K562 (cell line): Measurements from ENCODE around the gene ATF6B. TPM values are rescaled to one million over a fixed set of nuclear protein-coding genes. Genes with fewer than 3 reads are reported as not detected.
A peak's percentile ranks its signal among the peaks of the same experiment; 100 is the strongest.

ENCODE experiments used
- ARID1B ChIP-seq: fragments of 450-650 bp; IDR thresholded peaks from 2 replicates; pipeline ENCODE4 v1.6.1; 2016; ENCODE audit warnings: antibody characterized with exemption, mild to moderate bottlenecking, inconsistent platforms
- ATF6 ChIP-seq: sonication (generic); formaldehyde crosslinking; IDR thresholded peaks from 2 replicates; pipeline ENCODE4 v1.4.0; 2020; ENCODE audit warnings: mild to moderate bottlenecking, missing genetic modification reagents
- HBP1 ChIP-seq: fragments of 450-650 bp; formaldehyde crosslinking; IDR thresholded peaks from 2 replicates; pipeline ENCODE4 v1.4.0; 2022; ENCODE audit warnings: missing genetic modification characterization
- HCFC1 ChIP-seq: IDR thresholded peaks from 2 replicates; pipeline ENCODE4 v1.6.1; 2012; ENCODE audit warnings: low read depth, low read length, improper control_type of control experiment
- MIER1 ChIP-seq: fragments of 450-650 bp; IDR thresholded peaks from 2 replicates; pipeline ENCODE4 v1.6.1; 2016; ENCODE audit warnings: antibody characterized with exemption, mild to moderate bottlenecking, low read depth
- NBN ChIP-seq: fragments of 450-650 bp; IDR thresholded peaks from 2 replicates; pipeline ENCODE4 v1.6.1; 2016; ENCODE audit warnings: low read depth, mild to moderate bottlenecking
- NR2F6 ChIP-seq: fragments of 450-650 bp; formaldehyde crosslinking; IDR thresholded peaks from 2 replicates; pipeline ENCODE4 v1.4.0; 2020; ENCODE audit warnings: mild to moderate bottlenecking
- REST ChIP-seq, 2 experiments: fragments of 450-650 bp; formaldehyde crosslinking in 1 of 2; IDR thresholded peaks; 2 replicates each; pipeline versions ENCODE4 v1.4.0 to v1.6.1; 2014 to 2020; ENCODE audit warnings: mild to moderate bottlenecking in 2 of 2, borderline replicate concordance in 1 of 2, low read depth in 1 of 2
- ZBTB33 ChIP-seq: sonication (generic); formaldehyde crosslinking; IDR thresholded peaks from 2 replicates; pipeline ENCODE4 v1.8.1; 2023; ENCODE audit warnings: mild to moderate bottlenecking, missing genetic modification reagents
- ZNF395 ChIP-seq: fragments of 200-800 bp; sonication (Bioruptor generic); IDR thresholded peaks from 2 replicates; pipeline ENCODE4 v1.6.1; 2017; ENCODE audit warnings: missing genetic modification characterization, missing compliant biosample characterization
- polyA plus RNA-seq, 8 experiments: library from polyadenylated mRNA; depleted of rRNA in 4 of 8; stranded (reverse) in 5 of 8; unstranded in 3 of 8; fragments of >200 nt; fragmentation: Nextera tagmentation in 2 of 8; fragmentation: Illumina TruSeq in 1 of 8; extraction: Ambion mirVana in 2 of 8; extraction: Trizol in 1 of 8; gene quantifications; 2 replicates each; pipeline versions ENCODE4 v1.2.1 to v1.2.3, GENCODE V29; 2011 to 2014; ENCODE audit warnings: inconsistent platforms in 1 of 8, missing spikeins in 1 of 8
- total RNA-seq, 7 experiments: library from RNA; depleted of rRNA in 6 of 7; stranded (reverse); fragments of >200 nt in 6 of 7; fragmentation: Illumina TruSeq in 2 of 7; extraction: Trizol in 2 of 7; gene quantifications; 2 replicates each; pipeline versions ENCODE4 v1.2.1 to v1.2.3, GENCODE V29; 2011 to 2021; ENCODE audit warnings: low replicate concordance in 1 of 7

Gene ATF6B
- total and polyA plus RNA-seq, 9 of the 15 experiments (the other 6 are each of a cell fraction or from before 2014, with no cell fraction given) = 20.7 to 131 (median 31.7) TPM

- TF ChIP-seq HBP1 (CRISPR knock-in tag) (no peak), ATF6 (CRISPR knock-in tag) (no peak), ZNF395 (CRISPR knock-in tag) (no peak), NBN (peak; percentile 53; the same call in 1 of the 2 replicates), ZBTB33 (CRISPR knock-in tag) (no peak), MIER1 (peak; percentile 51), REST (IDR thresholded peaks at IDR 0.05; ENCODE audit: borderline replicate concordance) (peak; percentile 56), REST (CRISPR knock-in tag; IDR thresholded peaks at IDR 0.05; ENCODE audit: low read depth) (0 out of 2 replicates have a peak, but pooled peaks have one; percentile 20), ARID1B (peak; percentile 22), HCFC1 (peak; percentile 84), NR2F6 (CRISPR knock-in tag) (no peak)
These were observed at the start of gene ATF6B (continued) for GRCh38 chr6:32127717-32128592.
